ENCODE measurements around the gene CCDC182. TPM values are rescaled to one million over a fixed set of nuclear protein-coding genes. Genes with fewer than 3 reads are reported as not detected.

CCDC182 gene
- not detected for total RNA-seq

DNA sequence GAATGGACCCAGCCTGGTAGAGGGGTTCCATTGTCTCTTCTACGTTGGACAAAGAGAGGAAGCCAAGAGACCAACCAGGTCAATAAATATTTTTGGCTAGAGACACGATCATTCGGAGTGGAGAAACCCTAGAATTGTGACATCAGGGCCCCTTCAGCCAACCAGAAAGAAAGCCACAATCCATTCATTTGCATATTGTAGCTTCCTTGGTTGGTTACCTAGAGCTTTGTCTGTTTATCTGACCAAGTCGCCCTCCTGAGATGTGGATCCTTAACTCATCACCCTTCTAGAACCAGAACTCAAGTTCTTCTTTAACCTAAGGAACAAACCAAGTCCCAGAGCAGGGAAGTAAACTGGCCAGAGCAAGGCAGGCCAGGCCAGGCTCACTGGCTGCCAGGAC, at the start of gene CCDC182:
TSS of gene CCDC182 (minus strand) at position 58 of the 400 bp plus-strand sequence. CDS start at position 31, 27 bp downstream.
- ATAC-seq, result no peak

DNA sequence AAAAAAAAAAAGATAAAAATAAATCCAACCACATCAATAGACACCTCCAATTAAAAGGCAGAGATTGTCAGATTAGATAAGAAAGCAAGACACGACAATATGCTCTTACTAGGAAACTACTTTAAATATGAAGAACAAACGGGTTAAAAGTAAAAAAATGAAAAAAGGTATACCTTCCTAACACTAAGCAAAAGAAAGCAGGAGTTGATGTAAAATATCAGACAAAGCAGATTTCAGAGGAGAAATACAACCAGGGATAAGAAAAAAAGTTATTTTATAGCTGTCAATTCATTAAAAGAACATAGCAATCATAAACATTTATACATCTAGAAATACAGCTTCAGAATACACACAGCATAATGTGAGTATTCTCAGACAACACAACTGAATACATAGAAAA, 49.7 kb upstream of the CCDC182 start:
- ATAC-seq, result no peak

- no peak for ATAC-seq
Observed at GRCh38 chr17:57788725-57789124, 43.6 kb upstream of the CCDC182 start.

- ATAC-seq, result no peak
Observed at GRCh38 chr17:57785022-57785421, 39.9 kb upstream of the CCDC182 start.

- ATAC-seq, result no peak
Observed at GRCh38 chr17:57784226-57784895, 39.3 kb upstream of the CCDC182 start.

GRCh38 chr17:57783338-57783742, 38.2 kb upstream of the CCDC182 start:
- peak; percentile 74 for ATAC-seq

DNA sequence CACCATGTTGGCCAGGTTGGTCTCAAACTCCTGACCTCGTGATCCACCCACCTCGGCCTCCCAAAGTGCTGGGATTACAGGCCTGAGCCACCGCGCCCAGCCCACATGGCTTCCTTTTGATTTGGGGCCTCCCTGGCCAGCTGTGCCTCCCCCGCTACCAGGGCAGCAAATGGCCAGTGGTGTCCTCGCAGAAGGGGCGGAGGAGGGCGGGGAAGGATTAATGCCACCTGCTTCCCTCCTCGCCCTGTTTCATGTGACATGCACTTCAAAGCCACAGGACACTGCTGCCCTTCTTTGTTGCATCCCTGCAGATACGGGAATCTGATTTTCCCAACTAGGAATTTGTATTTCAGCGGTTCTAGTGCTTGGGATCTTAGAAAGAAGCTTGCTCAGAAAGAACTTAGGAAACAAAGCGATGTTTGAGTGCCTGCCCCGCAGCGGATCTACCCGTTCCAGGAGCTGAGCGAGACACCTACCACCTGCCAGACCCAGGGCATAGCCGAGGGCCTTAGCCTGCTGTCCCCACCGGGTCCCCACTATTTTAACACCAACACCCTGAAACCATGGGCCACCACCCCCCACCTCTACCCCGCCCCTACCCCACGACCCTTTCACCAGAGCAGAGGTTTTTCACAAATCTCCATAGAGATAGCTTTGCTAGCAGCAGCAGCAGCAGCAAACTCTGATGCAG, 37.7 kb upstream of the CCDC182 start:
- ATAC-seq, result no peak

- ATAC-seq, result no peak
Observed at GRCh38 chr17:57782062-57782490, 37.0 kb upstream of the CCDC182 start.

- no peak for ATAC-seq
Observed at GRCh38 chr17:57781386-57782061, 36.4 kb upstream of the CCDC182 start.

DNA sequence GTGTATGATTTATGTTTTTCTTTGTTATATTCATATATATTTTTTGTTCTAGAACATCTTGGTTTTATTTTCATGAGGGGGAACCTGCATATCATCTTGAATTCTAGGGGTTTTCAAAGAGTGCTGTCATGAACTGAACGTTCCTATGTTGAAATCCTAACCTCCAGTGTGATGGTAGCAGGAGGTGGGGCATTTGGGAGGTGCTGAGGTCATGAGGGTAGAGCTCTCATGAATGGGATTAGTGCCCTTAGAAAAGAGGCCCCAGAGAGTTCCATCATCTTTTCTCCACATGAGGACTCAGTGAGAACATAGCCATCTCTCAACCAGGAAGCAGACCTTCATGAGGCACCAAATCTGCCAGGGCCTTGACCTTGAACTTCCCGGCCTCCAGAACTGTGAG, 34.6 kb upstream of the CCDC182 start:
- no peak for ATAC-seq

GRCh38 chr17:57778306-57778705, 33.2 kb upstream of the CCDC182 start:
- no peak for ATAC-seq

DNA sequence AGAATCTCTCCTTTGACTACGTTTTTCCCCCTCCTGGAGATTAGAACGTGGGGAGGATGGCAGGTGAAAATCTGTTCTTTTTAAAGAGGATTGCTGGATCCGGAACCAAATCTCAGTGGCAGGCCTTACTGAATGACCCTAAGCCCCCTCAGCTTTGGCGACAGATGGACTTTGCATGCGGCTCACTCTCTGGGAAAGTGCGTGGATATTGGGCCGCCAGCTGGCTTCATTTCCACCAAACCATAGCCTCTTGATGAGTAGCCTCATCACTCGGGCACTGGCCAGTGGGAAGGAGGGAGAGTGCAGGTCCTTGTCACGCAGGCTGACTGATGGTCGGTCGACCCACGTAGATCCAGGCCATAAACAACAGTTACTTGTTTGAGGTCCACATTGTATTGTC, 31.3 kb upstream of the CCDC182 start:
- ATAC-seq, result no peak

DNA sequence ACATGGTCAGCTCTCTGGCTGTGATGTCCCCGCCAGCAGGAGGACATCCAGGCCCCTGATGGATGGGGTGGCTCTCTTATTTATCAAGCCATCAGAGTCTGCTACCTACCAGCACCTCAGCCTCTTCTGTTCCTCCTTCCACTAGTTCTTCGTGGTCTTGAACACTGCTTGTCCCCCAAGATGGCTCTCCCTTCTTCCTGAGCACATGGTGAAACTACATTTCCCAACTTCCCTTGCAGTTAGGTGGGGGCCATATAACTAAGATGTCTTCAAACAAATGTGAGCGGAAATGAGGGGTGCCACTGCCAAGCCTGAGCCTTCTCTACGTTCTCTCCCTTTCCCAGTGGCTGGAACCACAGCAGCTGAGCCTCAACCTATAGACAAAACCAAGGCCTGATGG, 29.8 kb upstream of the CCDC182 start:
- no peak for ATAC-seq

- no peak for ATAC-seq
Observed at GRCh38 chr17:57773557-57773956, 28.5 kb upstream of the CCDC182 start.

DNA sequence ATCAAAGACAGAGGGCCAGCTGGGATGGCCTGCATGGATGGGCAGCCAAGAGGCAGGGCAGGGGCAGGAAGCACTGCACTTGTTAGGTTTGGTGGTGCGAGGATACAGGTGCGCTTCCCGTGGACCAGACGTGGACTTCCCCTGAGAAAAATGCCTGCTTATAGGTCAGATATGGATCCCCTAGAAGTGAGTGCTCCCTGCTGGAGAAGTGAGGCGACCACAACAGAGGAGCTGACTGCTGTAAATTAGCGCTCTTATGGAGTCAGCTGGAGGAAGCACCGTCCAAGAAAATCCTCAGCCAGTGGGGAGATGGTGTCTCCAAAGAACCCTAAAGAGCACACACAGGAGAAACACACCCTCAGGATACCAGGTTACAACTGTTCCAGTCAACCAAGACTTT, 27.7 kb upstream of the CCDC182 start:
- ATAC-seq, result no peak

GRCh38 chr17:57767561-57767960, 22.5 kb upstream of the CCDC182 start:
- no peak for ATAC-seq

GRCh38 chr17:57766318-57766943, 21.3 kb upstream of the CCDC182 start:
- no peak for ATAC-seq

- ATAC-seq, result no peak
Observed at GRCh38 chr17:57762452-57763395, 17.6 kb upstream of the CCDC182 start.

DNA sequence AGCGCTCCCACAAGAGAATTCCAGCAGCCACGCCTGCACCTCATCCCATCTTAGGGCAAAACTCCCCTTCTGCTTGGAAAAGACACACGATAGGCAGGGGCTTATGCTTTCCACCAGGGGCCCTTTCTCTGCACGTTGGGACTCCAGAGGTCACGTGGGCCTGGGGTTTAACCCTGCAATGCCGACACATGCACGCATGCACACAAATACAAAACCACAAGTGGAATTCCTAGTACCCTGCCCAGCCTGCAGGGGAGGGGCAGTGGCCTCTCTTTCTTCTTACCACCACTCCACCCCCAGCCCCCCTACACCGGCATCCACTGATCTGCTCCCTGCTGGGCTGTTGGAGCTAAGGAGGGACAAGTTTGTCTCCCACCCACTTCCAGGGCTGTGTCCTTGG, 16.8 kb upstream of the CCDC182 start:
- no peak for ATAC-seq

DNA sequence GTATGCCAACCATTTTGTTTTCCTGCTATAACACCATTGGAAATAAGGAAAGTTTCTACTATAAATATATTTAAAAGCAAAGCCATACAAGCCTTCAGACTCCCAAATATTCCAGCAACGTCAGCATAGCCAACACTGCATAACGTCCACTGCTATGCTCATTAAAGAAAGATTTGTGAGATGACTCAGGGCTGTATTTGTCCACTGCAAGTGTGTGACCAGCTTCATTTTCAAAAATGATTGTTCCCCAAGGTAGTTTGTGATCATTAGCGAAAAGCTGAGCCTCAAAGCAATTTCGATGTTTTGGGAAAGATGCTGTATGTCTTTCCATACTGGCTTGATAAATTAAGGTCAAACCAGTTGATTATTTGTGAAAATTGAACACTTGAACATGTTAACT, 14.9 kb upstream of the CCDC182 start:
- no peak for ATAC-seq

DNA sequence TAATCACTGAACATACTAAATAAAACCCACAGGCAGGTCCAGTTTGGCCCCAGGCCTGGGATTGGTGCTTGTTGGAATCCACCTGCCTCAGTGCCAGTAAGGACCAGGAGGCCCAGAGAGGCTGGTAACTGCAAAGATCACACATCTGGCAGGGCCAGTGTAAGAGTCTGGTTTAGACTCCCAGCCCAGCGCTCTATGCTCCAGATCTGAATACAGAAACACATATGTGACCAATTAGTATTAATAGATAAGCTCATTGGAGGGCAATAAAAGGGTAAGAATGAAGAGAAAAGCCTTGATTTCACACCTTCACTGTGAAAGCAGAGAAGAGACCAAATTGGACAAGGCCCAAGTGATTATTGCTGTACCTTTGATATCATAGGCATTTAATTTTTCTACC, 13.6 kb upstream of the CCDC182 start:
- ATAC-seq, result no peak

DNA sequence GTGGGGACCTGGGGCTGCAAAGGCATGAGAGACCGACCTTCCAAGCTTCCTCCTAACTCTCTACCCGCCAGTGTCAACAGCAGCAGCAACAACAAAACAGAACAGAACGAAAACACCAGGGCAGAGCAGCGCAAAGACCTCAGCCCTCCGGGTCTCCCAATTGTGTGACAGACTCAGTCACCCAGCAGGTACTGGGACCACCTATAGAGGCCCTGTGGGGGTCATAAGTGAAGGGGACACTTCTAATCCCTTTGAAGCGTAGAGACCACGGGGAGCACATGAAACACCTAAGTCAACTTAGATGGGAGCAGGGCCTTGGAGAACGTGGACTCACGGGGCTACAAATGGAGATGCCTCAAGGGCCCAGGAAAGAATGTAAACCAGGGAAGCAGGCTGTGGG, 12.6 kb upstream of the CCDC182 start:
- no peak for ATAC-seq
